HG02610 (cell line): ENCODE results near the gene SPEF2.
"Not testable (repeated sequence)": the region's sequence is repeated elsewhere in the genome, so short reads cannot be mapped to it uniquely, and the experiment has no call there.

Experiments
- ATAC-seq: cut with Tn5 transposase; IDR thresholded peaks from one replicate; pipeline ENCODE4 v1.9.1; 2021; ENCODE audit warnings: mild to moderate bottlenecking, moderate library complexity; ENCODE audit not compliant: unreplicated experiment

SPEF2 gene

GRCh38 chr5:35819026-35819425 is 201.4 kb downstream of the SPEF2 start:
- no peak for ATAC-seq

GRCh38 chr5:35819668-35820067 is 202.0 kb downstream of the SPEF2 start:
- no peak for ATAC-seq

GRCh38 chr5:35820735-35821134 is 203.1 kb downstream of the SPEF2 start:
- no peak for ATAC-seq

GRCh38 chr5:35821513-35821912 is 203.8 kb downstream of the SPEF2 start:
- no peak for ATAC-seq

- no peak for ATAC-seq
These were observed 204.8 kb downstream of the SPEF2 start for GRCh38 chr5:35822511-35822910.

GRCh38 chr5:35823347-35824098 is 205.9 kb downstream of the SPEF2 start:
- no peak for ATAC-seq

- no peak for ATAC-seq
These were observed 208.4 kb downstream of the SPEF2 start for GRCh38 chr5:35826056-35826455.

- ATAC-seq, result no peak
These were observed 208.9 kb downstream of the SPEF2 start for GRCh38 chr5:35826554-35826953.

GRCh38 chr5:35828082-35828598 is 210.5 kb downstream of the SPEF2 start:
- ATAC-seq, result no peak

GRCh38 chr5:35830587-35830986 is 212.9 kb downstream of the SPEF2 start:
- ATAC-seq, result no peak

- no peak for ATAC-seq
These were observed 215.1 kb downstream of the SPEF2 start for GRCh38 chr5:35832762-35833161.

GRCh38 chr5:35833224-35833623 is 215.6 kb downstream of the SPEF2 start:
- no peak for ATAC-seq

GRCh38 chr5:35835796-35836742 is 218.4 kb downstream of the SPEF2 start:
- no peak for ATAC-seq

GRCh38 chr5:35838370-35839042 is 220.8 kb downstream of the SPEF2 start:
- no peak for ATAC-seq

- ATAC-seq, result no peak
These were observed 225.2 kb downstream of the SPEF2 start for GRCh38 chr5:35842856-35843255.

GRCh38 chr5:35845508-35845907 is 227.8 kb downstream of the SPEF2 start:
- ATAC-seq, result not testable (repeated sequence)

- no peak for ATAC-seq
These were observed 229.8 kb downstream of the SPEF2 start for GRCh38 chr5:35847491-35847890.

GRCh38 chr5:35847961-35848360 is 230.3 kb downstream of the SPEF2 start:
- no peak for ATAC-seq

GRCh38 chr5:35849860-35850259 is 232.2 kb downstream of the SPEF2 start:
- no peak for ATAC-seq

- ATAC-seq, result no peak
These were observed 233.5 kb downstream of the SPEF2 start for GRCh38 chr5:35850967-35851680.
